ENCODE measurements around the gene USH2A. TPM values are rescaled to one million over a fixed set of nuclear protein-coding genes. Genes with fewer than 3 reads are reported as not detected.
"Not testable (repeated sequence)": the region's sequence is repeated elsewhere in the genome, so short reads cannot be mapped to it uniquely, and the experiment has no call there.

USH2A gene
- total RNA-seq, 2 experiments from 2014 or later, result not detected

- no peak for DNase-seq
- Mint-ChIP-seq H3K9me3 (peaks cover 2% of the 10 kb centered on the region), H3K36me3 (no peaks in the 10 kb centered on the region), H3K27ac (no peak overlapping the region), H3K27me3 (no peaks in the 10 kb centered on the region), H3K4me1 (no peaks in the 10 kb centered on the region), H3K4me3 (no peak overlapping the region)
Observed at GRCh38 chr1:216181590-216181989, 241.7 kb downstream of the USH2A start.

- H3K4me3 Mint-ChIP-seq, result no peak overlapping the region
- no peaks in the 10 kb centered on the region for H3K36me3 Mint-ChIP-seq
- H3K4me1 Mint-ChIP-seq, result no peaks in the 10 kb centered on the region
- peaks cover 5% of the 10 kb centered on the region for H3K9me3 Mint-ChIP-seq
- no peaks in the 10 kb centered on the region for H3K27me3 Mint-ChIP-seq
- H3K27ac Mint-ChIP-seq, result no peak overlapping the region
- DNase-seq, result no peak
Observed at GRCh38 chr1:216178281-216178680, 245.0 kb downstream of the USH2A start.

DNA sequence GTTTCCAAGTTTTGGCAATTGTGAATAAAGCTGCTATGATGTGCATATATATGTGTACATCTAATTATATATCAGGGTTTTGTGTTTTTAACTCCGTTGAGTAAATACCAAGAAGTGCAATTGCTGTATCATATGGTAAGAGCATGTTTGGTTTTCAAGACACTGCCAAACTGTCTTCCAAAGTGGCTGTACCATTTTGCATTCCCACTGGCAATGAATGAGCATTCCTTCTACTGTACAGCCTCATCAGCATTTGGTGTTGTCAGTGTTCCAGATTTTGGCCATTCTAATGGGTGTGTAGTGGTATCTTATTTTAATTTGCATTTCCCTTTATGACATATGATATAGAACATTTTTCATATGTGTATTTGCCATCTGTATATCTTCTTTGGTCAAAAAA, 246.3 kb downstream of the USH2A start:
- H3K36me3 Mint-ChIP-seq, result no peaks in the 10 kb centered on the region
- DNase-seq, result no peak
- no peak overlapping the region for H3K27ac Mint-ChIP-seq
- H3K4me3 Mint-ChIP-seq, result no peak overlapping the region
- H3K27me3 Mint-ChIP-seq, result no peaks in the 10 kb centered on the region
- no peaks in the 10 kb centered on the region for H3K4me1 Mint-ChIP-seq
- H3K9me3 Mint-ChIP-seq, result peaks cover 5% of the 10 kb centered on the region

GRCh38 chr1:216175714-216176113, 247.5 kb downstream of the USH2A start:
- Mint-ChIP-seq H3K36me3 (no peaks in the 10 kb centered on the region), H3K4me3 (no peak overlapping the region), H3K27ac (no peak overlapping the region), H3K4me1 (no peaks in the 10 kb centered on the region), H3K27me3 (no peaks in the 10 kb centered on the region), H3K9me3 (peaks cover 5% of the 10 kb centered on the region)
- DNase-seq, result no peak

DNA sequence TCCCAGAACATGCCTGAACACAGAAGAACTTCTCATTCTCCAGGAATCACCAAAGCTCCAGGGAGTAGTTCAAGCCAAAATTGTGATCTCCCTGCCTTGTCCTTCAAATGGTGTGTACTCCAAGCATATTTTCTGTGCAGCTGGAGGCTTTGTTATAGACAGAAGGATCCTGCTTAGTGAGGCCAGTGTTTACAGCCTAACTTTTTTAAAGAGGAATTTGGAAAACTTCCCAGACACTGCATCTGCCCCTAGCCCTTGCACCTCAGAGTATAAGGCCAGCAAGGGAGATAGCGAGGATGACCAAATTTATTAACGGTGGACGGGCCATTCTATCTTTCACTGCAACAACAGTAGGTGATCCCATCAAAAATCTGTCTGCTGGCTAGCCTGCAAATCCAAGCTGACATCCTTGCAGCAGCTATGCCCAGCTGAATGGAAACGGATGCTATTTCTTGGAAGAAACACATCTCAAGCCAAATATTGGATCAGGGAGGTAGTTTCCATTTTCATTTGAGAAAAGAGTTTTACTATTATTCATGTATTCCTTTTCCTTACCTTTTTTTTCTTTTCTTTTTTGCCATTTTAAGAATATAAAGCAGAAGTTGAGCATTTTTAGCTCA, 249.8 kb downstream of the USH2A start:
- no peaks in the 10 kb centered on the region for H3K27me3 Mint-ChIP-seq
- no peaks in the 10 kb centered on the region for H3K4me1 Mint-ChIP-seq
- H3K36me3 Mint-ChIP-seq, result no peaks in the 10 kb centered on the region
- H3K9me3 Mint-ChIP-seq, result peaks cover 3% of the 10 kb centered on the region
- no peak for DNase-seq
- no peak overlapping the region for H3K4me3 Mint-ChIP-seq
- no peak overlapping the region for H3K27ac Mint-ChIP-seq

- Mint-ChIP-seq H3K4me1 (no peaks in the 10 kb centered on the region), H3K4me3 (no peak overlapping the region), H3K27me3 (no peaks in the 10 kb centered on the region), H3K9me3 (no peaks in the 10 kb centered on the region), H3K36me3 (no peaks in the 10 kb centered on the region), H3K27ac (no peak overlapping the region)
- no peak for DNase-seq
Observed at GRCh38 chr1:216169351-216169750, 253.9 kb downstream of the USH2A start.

DNA sequence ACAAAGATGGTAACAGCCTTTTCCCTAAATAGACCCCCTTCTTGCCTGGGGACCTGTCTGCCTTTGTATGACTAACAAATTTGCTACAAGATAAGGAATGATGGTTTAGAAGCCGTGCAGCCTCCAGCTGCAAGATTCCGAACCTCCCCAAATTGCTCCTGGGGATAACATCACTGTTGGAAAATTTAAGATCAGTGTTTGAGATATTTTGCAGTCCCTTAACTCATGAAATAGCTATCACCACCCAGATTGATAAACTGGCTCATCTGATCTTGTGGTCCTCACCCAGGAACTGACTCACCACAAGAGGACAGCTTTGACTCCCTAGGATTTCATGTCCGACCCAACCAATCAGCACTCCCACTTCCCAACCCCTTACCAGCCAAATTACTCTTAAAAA, 254.7 kb downstream of the USH2A start:
- DNase-seq, result no peak
- H3K27me3 Mint-ChIP-seq, result no peaks in the 10 kb centered on the region

GRCh38 chr1:216154063-216154462, 269.2 kb downstream of the USH2A start:
- H3K4me1 Mint-ChIP-seq, result no peaks in the 10 kb centered on the region
- H3K27me3 Mint-ChIP-seq, result no peaks in the 10 kb centered on the region
- H3K9me3 Mint-ChIP-seq, result peaks cover 3% of the 10 kb centered on the region
- H3K27ac Mint-ChIP-seq, result no peak overlapping the region
- DNase-seq, result no peak
- H3K36me3 Mint-ChIP-seq, result no peaks in the 10 kb centered on the region
- H3K4me3 Mint-ChIP-seq, result no peak overlapping the region

More for the DNA sequence above, 254.7 kb downstream of the USH2A start:
- H3K36me3 Mint-ChIP-seq, result no peaks in the 10 kb centered on the region
- H3K9me3 Mint-ChIP-seq, result no peaks in the 10 kb centered on the region
- no peaks in the 10 kb centered on the region for H3K4me1 Mint-ChIP-seq
- no peak overlapping the region for H3K27ac Mint-ChIP-seq
- no peak overlapping the region for H3K4me3 Mint-ChIP-seq

DNA sequence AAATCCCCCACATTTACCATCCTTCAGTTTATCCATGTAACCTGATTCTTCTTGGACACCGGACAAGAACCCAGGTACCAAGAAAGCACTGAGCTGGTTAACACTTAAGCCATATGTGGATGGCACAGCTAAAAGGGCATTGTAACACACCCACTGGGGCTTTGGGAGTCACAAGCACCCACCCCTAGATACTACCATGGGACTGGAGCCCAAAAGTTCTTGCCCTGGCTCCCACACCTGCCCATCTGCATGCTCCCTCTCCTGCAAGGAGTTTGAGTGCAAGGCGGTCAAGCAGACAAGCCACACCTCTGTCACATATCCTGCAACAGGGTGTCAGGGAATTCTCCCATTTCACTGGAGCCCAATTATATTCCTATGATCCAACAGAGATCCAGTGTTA, 270.1 kb downstream of the USH2A start:
- H3K27me3 Mint-ChIP-seq, result no peaks in the 10 kb centered on the region
- DNase-seq, result no peak
- H3K36me3 Mint-ChIP-seq, result no peaks in the 10 kb centered on the region
- no peaks in the 10 kb centered on the region for H3K4me1 Mint-ChIP-seq
- peaks cover 3% of the 10 kb centered on the region for H3K9me3 Mint-ChIP-seq
- no peak overlapping the region for H3K27ac Mint-ChIP-seq
- no peak overlapping the region for H3K4me3 Mint-ChIP-seq

GRCh38 chr1:216145451-216146018, 277.7 kb downstream of the USH2A start:
- H3K27ac Mint-ChIP-seq, H3K9me3 Mint-ChIP-seq, H3K4me1 Mint-ChIP-seq, H3K27me3 Mint-ChIP-seq, H3K4me3 Mint-ChIP-seq, DNase-seq, H3K36me3 Mint-ChIP-seq: not testable (repeated sequence)

DNA sequence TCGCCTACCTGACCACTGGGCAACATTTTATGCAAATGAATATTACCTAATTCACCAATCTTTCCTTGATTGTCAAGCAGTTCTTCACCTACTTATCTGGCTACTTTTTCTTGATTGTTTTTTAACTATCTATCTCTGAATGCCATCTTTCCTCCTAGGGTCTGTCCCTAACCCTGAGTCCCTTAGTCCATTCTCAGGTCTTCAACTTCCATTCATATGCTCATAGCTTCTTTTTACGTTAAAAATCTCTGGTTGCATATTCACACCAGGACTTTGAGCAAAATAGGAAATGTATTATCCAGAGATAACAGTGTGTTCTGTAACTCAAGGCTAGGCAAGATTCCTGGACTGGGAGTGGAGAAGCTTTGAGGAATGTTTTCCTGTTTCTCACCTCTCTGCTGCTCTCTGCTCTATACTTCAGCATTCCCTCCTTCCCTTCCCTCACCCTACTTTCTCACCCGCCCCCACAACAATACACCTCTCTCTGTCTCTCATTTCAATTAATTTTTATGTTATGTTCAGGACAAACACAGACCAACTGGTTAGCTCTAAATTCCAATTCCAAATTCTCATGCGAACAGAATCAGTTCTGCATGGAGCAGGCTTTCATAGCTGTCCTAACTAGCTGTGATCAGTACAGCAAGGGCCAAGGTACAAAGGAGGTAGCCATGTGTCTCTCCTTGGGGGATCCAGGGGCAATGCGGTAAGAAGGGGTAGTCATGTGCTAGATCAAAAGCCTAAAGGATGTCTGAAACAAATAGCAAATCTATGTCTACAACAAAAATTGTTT, 278.4 kb downstream of the USH2A start:
- Mint-ChIP-seq H3K27me3 (no peaks in the 10 kb centered on the region), H3K9me3 (peaks cover 9% of the 10 kb centered on the region)

GRCh38 chr1:216142921-216143320, 280.3 kb downstream of the USH2A start:
- Mint-ChIP-seq H3K4me1 (no peaks in the 10 kb centered on the region), H3K9me3 (peaks cover 6% of the 10 kb centered on the region), H3K27ac (no peak overlapping the region), H3K27me3 (no peaks in the 10 kb centered on the region), H3K4me3 (no peak overlapping the region), H3K36me3 (no peaks in the 10 kb centered on the region)
- no peak for DNase-seq

More for the DNA sequence above, 278.4 kb downstream of the USH2A start:
- Mint-ChIP-seq H3K4me1 (no peaks in the 10 kb centered on the region), H3K27ac (no peak overlapping the region), H3K36me3 (no peaks in the 10 kb centered on the region), H3K4me3 (no peak overlapping the region)
- DNase-seq, result no peak

GRCh38 chr1:216140730-216141524, 282.3 kb downstream of the USH2A start:
- Mint-ChIP-seq H3K27ac (no peak overlapping the region), H3K36me3 (no peaks in the 10 kb centered on the region), H3K4me1 (no peaks in the 10 kb centered on the region), H3K4me3 (no peak overlapping the region), H3K27me3 (no peaks in the 10 kb centered on the region), H3K9me3 (peaks cover 3% of the 10 kb centered on the region)
- no peak for DNase-seq

DNA sequence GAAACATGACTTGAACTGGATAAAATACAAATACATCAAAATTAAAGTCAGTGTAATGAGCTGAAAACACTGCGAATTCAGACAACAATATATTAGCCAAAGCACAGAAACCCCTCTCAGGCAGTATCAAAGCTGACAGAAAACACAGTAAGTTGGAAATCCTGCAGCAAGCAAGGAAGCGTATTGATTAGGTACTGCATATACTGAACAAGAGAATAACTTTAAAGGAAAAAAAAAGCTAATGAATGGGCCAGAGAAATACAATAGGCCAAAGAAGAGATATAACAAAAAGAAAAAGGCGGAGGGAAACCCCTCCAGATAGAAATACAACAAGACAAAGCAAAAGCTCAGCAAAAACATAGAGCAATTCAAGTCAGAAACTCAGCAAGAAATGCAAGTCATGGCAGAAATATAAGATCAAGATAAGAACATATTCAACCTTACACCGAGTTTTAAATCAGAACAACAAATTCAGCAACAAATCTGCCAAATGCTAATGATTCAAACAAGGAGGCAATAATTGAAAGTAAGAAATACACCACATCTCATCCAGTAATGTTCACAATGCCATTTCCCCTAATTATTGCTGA, 299.0 kb downstream of the USH2A start:
- Mint-ChIP-seq H3K27me3 (no peaks in the 10 kb centered on the region), H3K9me3 (peaks cover 1% of the 10 kb centered on the region), H3K27ac (no peak overlapping the region), H3K4me1 (no peaks in the 10 kb centered on the region), H3K36me3 (no peaks in the 10 kb centered on the region), H3K4me3 (no peak overlapping the region)
- no peak for DNase-seq
